Ovary (tissue), 3 donors: ENCODE results near the gene CYTH1.

ENCODE experiments used
- POLR2A ChIP-seq: fragments of 450-650 bp; IDR thresholded peaks from one replicate; pipeline ENCODE4 v1.6.1; 2017; ENCODE audit warnings: antibody characterized with exemption, mild to moderate bottlenecking, moderate library complexity
- TF ChIP-seq, protein P1 (sequence below), 3 donors: fragments of 450-650 bp in 2 of 3; fragments of 200-600 bp in 1 of 3; IDR thresholded peaks; one replicate each; pipeline versions ENCODE4 v1.5.1 to v1.8.0; 2016 to 2022; ENCODE audit warnings: antibody characterized with exemption in 3 of 3, mild to moderate bottlenecking in 1 of 3
- donor health status: DM: no; HTN: no; CAD: no.

DNA sequence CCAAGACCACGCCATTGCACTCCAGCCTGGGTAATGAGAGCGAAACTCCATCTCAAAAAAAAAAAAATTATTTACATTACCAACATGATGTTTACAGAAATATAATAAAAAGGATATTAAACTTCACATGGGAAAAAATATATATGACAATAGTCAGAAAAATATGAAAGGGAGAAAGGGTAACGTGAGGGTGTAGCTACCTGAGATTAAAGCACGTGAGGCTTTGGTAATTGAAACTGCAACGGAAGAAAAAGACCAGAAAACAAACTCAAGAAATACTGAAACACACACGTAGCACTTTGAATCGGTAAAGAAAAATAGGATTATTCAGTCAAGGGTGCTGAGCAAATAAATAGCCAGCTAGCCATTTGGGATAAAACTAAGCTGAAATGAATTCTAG, 53.6 kb downstream of the CYTH1 start:
- TF ChIP-seq, protein P1, sequence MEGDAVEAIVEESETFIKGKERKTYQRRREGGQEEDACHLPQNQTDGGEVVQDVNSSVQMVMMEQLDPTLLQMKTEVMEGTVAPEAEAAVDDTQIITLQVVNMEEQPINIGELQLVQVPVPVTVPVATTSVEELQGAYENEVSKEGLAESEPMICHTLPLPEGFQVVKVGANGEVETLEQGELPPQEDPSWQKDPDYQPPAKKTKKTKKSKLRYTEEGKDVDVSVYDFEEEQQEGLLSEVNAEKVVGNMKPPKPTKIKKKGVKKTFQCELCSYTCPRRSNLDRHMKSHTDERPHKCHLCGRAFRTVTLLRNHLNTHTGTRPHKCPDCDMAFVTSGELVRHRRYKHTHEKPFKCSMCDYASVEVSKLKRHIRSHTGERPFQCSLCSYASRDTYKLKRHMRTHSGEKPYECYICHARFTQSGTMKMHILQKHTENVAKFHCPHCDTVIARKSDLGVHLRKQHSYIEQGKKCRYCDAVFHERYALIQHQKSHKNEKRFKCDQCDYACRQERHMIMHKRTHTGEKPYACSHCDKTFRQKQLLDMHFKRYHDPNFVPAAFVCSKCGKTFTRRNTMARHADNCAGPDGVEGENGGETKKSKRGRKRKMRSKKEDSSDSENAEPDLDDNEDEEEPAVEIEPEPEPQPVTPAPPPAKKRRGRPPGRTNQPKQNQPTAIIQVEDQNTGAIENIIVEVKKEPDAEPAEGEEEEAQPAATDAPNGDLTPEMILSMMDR (IDR thresholded peaks at IDR 0.05): no peak
- TF ChIP-seq POLR2A: no peak
